Esophagus muscularis mucosa (tissue), 4 donors: Measurements from ENCODE around the gene STAB2. TPM values are rescaled to one million over a fixed set of nuclear protein-coding genes. Genes with fewer than 3 reads are reported as not detected.

ENCODE experiments used
- DNase-seq: peaks from one replicate; pipeline ENCODE4 v3.0.0-alpha.2; 2017; ENCODE audit errors: extremely low spot score
- H3K27ac ChIP-seq, 4 donors: fragments of 200-600 bp; sonication (generic); replicated peaks in 1 of 4; 1 replicate in 3 of 4; 2 replicates in 1 of 4; pipeline ENCODE4 v1.5.1; 2016 to 2019; ENCODE audit warnings: mild to moderate bottlenecking in 1 of 4
- H3K27me3 ChIP-seq, 4 donors: fragments of 200-600 bp; sonication (generic); one replicate each; pipeline versions ENCODE4 v1.5.1 to v1.6.0; 2016 to 2019
- H3K36me3 ChIP-seq, 4 donors: fragments of 200-600 bp; sonication (generic); one replicate each; pipeline ENCODE4 v1.5.1; 2016 to 2019
- H3K4me1 ChIP-seq, 4 donors: fragments of 200-600 bp; sonication (generic); one replicate each; pipeline ENCODE4 v1.5.1; 2016 to 2019
- H3K4me3 ChIP-seq, 4 donors: fragments of 200-600 bp; sonication (generic); 1 replicate in 2 of 4; 2 replicates in 2 of 4; pipeline ENCODE4 v1.5.1; 2016 to 2019; ENCODE audit warnings: mild to moderate bottlenecking in 4 of 4, moderate library complexity in 1 of 4
- H3K9me3 ChIP-seq, 4 donors: fragments of 200-600 bp; sonication (generic); 1 replicate in 3 of 4; 2 replicates in 1 of 4; pipeline ENCODE4 v1.5.1; 2016 to 2019
- EP300 ChIP-seq: sonication (generic); formaldehyde crosslinking; IDR thresholded peaks from one replicate; pipeline ENCODE4 v1.6.1; 2017; ENCODE audit warnings: antibody characterized with exemption
- POLR2A ChIP-seq: fragments of 450-650 bp; IDR thresholded peaks from one replicate; pipeline ENCODE4 v1.6.1; 2017; ENCODE audit warnings: antibody characterized with exemption, moderate library complexity, mild to moderate bottlenecking, low read depth
- POLR2AphosphoS5 ChIP-seq, 2 donors: sonication (generic); formaldehyde crosslinking; IDR thresholded peaks; one replicate each; pipeline ENCODE4 v1.6.1; 2017; ENCODE audit warnings: antibody characterized with exemption in 2 of 2
- WGBS: methylation state at CpG from one replicate; pipeline ENCODE4 v1.1.5; 2018; 5-methylcytosine and 5-hydroxymethylcytosine counted together
- intact Hi-C: fragments of 100-400 bp; cut with DNase I; formaldehyde crosslinking; loops from one replicate; pipeline ENCODE4 v1.15.1; 2023
- total RNA-seq, 4 donors: library from RNA; depleted of rRNA; stranded (reverse); fragments of >200 nt; gene quantifications; one replicate each; pipeline versions ENCODE4 v1.1.0 to v1.2.1, GENCODE V29; 2016
- TF ChIP-seq, protein P1 (sequence below), 3 experiments: fragments of 200-600 bp in 2 of 3; fragments of 450-650 bp in 1 of 3; sonication (generic) in 2 of 3; IDR thresholded peaks; one replicate each; pipeline ENCODE4 v1.5.1; 2017 to 2019; ENCODE audit warnings: antibody characterized with exemption in 3 of 3, mild to moderate bottlenecking in 2 of 3, moderate library complexity in 1 of 3

The STAB2 gene
- total RNA-seq, 4 donors from 2014 or later: under 0.01 to 0.50 (median 0.29) TPM; not detected in 1

DNA sequence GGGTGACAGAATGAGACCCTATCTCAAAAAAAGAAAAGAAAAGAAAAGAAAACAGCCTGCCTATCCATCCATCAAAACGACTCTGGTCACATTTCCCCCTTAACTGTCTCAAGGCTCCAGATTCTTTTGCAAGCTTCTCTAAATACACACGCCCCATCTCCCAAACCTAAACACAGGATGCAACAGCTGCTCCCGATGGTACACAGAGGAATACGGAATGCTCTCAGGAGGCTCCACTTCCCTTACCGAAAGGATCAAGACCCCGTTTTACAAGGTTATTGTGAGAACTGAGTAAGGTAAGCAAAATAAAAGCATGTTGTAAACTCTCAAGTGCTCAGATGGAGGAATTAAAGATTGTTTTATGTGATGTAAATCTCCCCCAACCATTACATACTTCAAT lies 191.7 kb downstream of the STAB2 start:
- Histone ChIP-seq H3K9me3 (no peaks in the 10 kb centered on the region), H3K27me3 (no peaks in the 10 kb centered on the region), H3K27ac (no peak overlapping the region), H3K4me3 (no peak overlapping the region), H3K4me1 (peaks cover 0 to 26% (median 9%) of the 10 kb centered on the region in 4 donors), H3K36me3 (peaks cover 12 to 100% (median 86%) of the 10 kb centered on the region in 4 donors)
- WGBS: 72% methylated on average over 6 of the region's 6 CpGs
- intact Hi-C loops: loop anchor here (2.0 to 10.0 kb wide), 3 partner anchors 20 to 166 kb away; no protein-coding TSS in a partner anchor
- no peak for DNase-seq
- no peak for TF ChIP-seq POLR2A
- TF ChIP-seq POLR2AphosphoS5 (IDR thresholded peaks at IDR 0.05): no peak
- TF ChIP-seq EP300: no peak
- TF ChIP-seq, protein P1, sequence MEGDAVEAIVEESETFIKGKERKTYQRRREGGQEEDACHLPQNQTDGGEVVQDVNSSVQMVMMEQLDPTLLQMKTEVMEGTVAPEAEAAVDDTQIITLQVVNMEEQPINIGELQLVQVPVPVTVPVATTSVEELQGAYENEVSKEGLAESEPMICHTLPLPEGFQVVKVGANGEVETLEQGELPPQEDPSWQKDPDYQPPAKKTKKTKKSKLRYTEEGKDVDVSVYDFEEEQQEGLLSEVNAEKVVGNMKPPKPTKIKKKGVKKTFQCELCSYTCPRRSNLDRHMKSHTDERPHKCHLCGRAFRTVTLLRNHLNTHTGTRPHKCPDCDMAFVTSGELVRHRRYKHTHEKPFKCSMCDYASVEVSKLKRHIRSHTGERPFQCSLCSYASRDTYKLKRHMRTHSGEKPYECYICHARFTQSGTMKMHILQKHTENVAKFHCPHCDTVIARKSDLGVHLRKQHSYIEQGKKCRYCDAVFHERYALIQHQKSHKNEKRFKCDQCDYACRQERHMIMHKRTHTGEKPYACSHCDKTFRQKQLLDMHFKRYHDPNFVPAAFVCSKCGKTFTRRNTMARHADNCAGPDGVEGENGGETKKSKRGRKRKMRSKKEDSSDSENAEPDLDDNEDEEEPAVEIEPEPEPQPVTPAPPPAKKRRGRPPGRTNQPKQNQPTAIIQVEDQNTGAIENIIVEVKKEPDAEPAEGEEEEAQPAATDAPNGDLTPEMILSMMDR (IDR thresholded peaks at IDR 0.05): no peak

DNA sequence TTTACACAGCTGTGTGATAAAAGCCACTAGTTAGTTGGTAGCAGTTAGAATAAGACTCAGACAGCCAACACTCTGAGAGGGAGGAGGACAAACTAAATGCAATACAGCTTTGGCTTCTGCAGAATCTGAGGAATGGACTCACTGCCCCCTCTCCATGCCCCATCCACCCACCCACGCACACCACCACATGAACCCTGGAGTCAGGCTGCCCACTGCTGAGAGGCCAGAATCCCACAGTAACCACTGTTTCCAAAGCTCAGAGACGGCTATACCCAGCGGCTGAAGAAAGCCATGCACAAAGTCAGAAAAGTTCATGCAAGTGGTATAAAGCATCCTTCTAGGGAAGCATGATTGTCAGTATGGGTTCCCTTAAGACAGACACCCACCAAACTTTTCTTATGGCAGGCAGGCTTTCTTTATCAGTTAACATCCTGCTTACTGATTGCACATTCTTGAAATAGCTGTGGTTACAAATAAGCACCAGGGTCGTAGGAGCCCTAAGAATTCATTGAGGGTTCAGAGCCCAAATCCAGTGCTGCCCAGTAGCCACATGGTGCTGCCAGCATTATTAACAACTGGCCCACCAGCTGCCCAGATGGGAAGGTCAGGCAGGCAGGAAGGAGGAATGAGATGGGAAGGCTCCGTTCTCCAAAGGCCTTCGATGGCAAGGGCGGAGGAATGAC lies 192.5 kb downstream of the STAB2 start:
- Histone ChIP-seq H3K27me3 (no peaks in the 10 kb centered on the region), H3K36me3 (peaks cover 12 to 100% (median 91%) of the 10 kb centered on the region in 4 donors), H3K4me1 (peaks cover 0 to 21% (median 3%) of the 10 kb centered on the region in 4 donors), H3K27ac (peak overlapping the region in 1 of 4 donors; percentile 12), H3K4me3 (no peak overlapping the region), H3K9me3 (no peaks in the 10 kb centered on the region)
- TF ChIP-seq, protein P1 (IDR thresholded peaks at IDR 0.05): no peak
- no peak for TF ChIP-seq POLR2A
- WGBS: 90% methylated on average over 7 of the region's 7 CpGs
- DNase-seq: no peak
- intact Hi-C loops: loop anchor here (2.0 to 10.0 kb wide), 3 partner anchors 19 to 165 kb away; no protein-coding TSS in a partner anchor

DNA sequence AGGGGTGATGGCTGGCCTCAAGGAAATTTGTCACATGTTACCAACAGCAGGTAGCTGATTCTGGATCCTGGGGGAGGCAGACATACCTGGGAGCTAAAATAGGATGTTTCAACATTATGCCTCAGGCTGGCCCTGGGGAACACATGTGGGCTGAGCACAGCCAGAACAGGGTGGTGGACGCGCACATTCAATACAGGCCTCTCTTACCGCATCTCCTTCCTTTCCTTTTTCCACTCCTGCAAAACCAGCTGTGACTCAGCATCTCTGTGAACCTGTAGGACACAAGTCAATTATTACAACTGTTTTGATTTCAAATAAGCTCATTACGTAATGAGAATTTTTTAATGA lies 193.0 kb downstream of the STAB2 start:
- WGBS: 92% methylated on average over 4 of the region's 4 CpGs
- H3K27ac ChIP-seq: peak overlapping the region in 1 of 4 donors; percentile 12
- H3K9me3 ChIP-seq: no peaks in the 10 kb centered on the region
- H3K36me3 ChIP-seq: peaks cover 17 to 100% (median 94%) of the 10 kb centered on the region in 4 donors
- TF ChIP-seq POLR2AphosphoS5 (IDR thresholded peaks at IDR 0.05): no peak
- DNase-seq: no peak
- H3K4me1 ChIP-seq: peaks cover 0 to 16% (median under 1%) of the 10 kb centered on the region in 4 donors
- intact Hi-C loops: no loop called here
- H3K4me3 ChIP-seq: no peak overlapping the region
- H3K27me3 ChIP-seq: no peaks in the 10 kb centered on the region

DNA sequence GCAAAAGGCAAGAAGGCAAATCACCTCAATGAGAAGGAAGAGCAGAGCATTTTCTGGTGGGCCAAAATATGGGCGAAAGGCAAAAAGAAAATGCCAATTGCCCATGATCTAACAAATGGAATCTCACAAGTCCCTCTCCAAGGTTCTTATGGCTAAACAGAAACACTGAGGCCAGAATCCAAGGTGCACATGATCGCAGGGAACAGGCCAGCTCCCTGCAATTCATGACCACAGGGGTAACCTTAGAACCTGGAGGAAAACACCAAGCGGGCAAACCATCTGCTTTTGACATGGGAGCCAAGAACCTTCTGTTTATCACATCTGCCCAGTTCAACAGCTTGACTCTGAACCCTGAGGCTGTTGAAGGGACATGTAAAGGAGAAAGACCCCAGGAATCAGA lies 193.9 kb downstream of the STAB2 start:
- DNase-seq: no peak
- WGBS: 91% methylated on average over 3 of the region's 3 CpGs
- TF ChIP-seq POLR2AphosphoS5 (IDR thresholded peaks at IDR 0.05): no peak
- Histone ChIP-seq H3K4me3 (no peak overlapping the region), H3K36me3 (peaks cover 17 to 100% (median 94%) of the 10 kb centered on the region in 4 donors), H3K27ac (no peak overlapping the region), H3K27me3 (no peaks in the 10 kb centered on the region), H3K9me3 (no peaks in the 10 kb centered on the region), H3K4me1 (peaks cover 0 to 9% (median 0%) of the 10 kb centered on the region in 4 donors)
- intact Hi-C loops: no loop called here

DNA sequence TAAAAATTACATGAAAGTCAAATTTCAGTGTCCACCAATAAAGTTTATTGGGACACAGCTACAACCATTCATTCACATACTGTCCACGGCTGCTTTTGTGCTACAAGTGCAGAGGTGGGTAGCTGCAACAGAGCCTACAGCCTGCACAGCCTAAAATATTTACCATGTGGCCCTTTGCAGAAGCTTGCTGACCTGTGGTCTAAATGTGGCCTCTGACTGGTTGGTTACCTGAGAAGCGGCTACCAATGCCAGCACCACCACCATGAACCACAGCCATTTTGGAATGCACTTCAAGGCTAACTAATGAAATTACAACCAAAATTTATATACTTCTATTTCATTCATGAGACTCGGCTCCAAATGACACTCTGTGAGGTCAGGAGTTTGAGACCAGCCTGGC lies 195.3 kb downstream of the STAB2 start:
- no peak for DNase-seq
- Histone ChIP-seq H3K4me3 (no peak overlapping the region), H3K9me3 (no peaks in the 10 kb centered on the region), H3K27ac (no peak overlapping the region), H3K27me3 (no peaks in the 10 kb centered on the region), H3K4me1 (peaks cover 0 to 3% (median 0%) of the 10 kb centered on the region in 4 donors), H3K36me3 (peaks cover 13 to 97% (median 90%) of the 10 kb centered on the region in 4 donors)
- 100% methylated on average over 3 of the region's 3 CpGs for WGBS
- intact Hi-C loops: no loop called here
- TF ChIP-seq POLR2A (no peak), EP300 (no peak), POLR2AphosphoS5 (IDR thresholded peaks at IDR 0.05) (no peak)
- TF ChIP-seq, protein P1 (IDR thresholded peaks at IDR 0.05): no peak
